ENCODE results near the gene ZNF343.

Gene ZNF343

GRCh38 chr20:2470423-2471193, 38.1 kb downstream of the ZNF343 start, which contains the start of gene SNRPB:
SNRPB (minus strand) TSS chr20:2470789; CDS start chr20:2470690, 99 bp downstream.
- DNase-seq (ENCODE audit: low read depth, low spot score), result peak; percentile 99
- H3K4me3 ChIP-seq (ENCODE audit: insufficient read length, low read depth), result peak within 1 kb of the TSS; percentile 97

GRCh38 chr20:2469991-2470422, 38.7 kb downstream of the ZNF343 start:
- no peak for DNase-seq (ENCODE audit: low read depth, low spot score)
- H3K9ac ChIP-seq (ENCODE audit: insufficient read length, low read depth), result peak overlapping the region; percentile 99
- H3K4me1 ChIP-seq (ENCODE audit: insufficient read depth, insufficient read length), result peaks cover 3% of the 10 kb centered on the region
- H3K36me3 ChIP-seq (ENCODE audit: insufficient read depth, insufficient read length, low read length), result peaks cover 45% of the 10 kb centered on the region
- TF ChIP-seq YY1 (IDR thresholded peaks at IDR 0.05; ENCODE audit: insufficient read depth, insufficient read length) (no peak), SUZ12 (IDR thresholded peaks at IDR 0.05; ENCODE audit: extremely low read depth, insufficient read depth, insufficient read length) (no peak), ZNF274 (IDR thresholded peaks at IDR 0.05; ENCODE audit: low read depth, low read length) (no peak)
- no peaks in the 10 kb centered on the region for H3K9me3 ChIP-seq (ENCODE audit: insufficient read depth, low read length)
- peak overlapping the region; percentile 97 for H3K4me3 ChIP-seq (ENCODE audit: insufficient read length, low read depth)
- H3K27me3 ChIP-seq (ENCODE audit: insufficient read depth, insufficient read length), result no peaks in the 10 kb centered on the region

More at GRCh38 chr20:2470423-2471193, 38.1 kb downstream of the ZNF343 start, which contains the start of gene SNRPB:
- Histone ChIP-seq H3K4me1 (ENCODE audit: insufficient read depth, insufficient read length) (peaks cover 3% of the 10 kb centered on the region), H3K36me3 (ENCODE audit: insufficient read depth, insufficient read length, low read length) (peaks cover 40% of the 10 kb centered on the region), H3K27me3 (ENCODE audit: insufficient read depth, insufficient read length) (no peaks in the 10 kb centered on the region), H3K9ac (ENCODE audit: insufficient read length, low read depth) (peak within 1 kb of the TSS; percentile 99), H3K9me3 (ENCODE audit: insufficient read depth, low read length) (no peaks in the 10 kb centered on the region)
- TF ChIP-seq YY1 (IDR thresholded peaks at IDR 0.05; ENCODE audit: insufficient read depth, insufficient read length), result no peak
- TF ChIP-seq SUZ12 (IDR thresholded peaks at IDR 0.05; ENCODE audit: extremely low read depth, insufficient read depth, insufficient read length), result no peak
- no peak for TF ChIP-seq ZNF274 (IDR thresholded peaks at IDR 0.05; ENCODE audit: low read depth, low read length)

- no peak for DNase-seq (ENCODE audit: low read depth, low spot score)
- no peaks in the 10 kb centered on the region for H3K9me3 ChIP-seq (ENCODE audit: insufficient read depth, low read length)
- H3K36me3 ChIP-seq (ENCODE audit: insufficient read depth, insufficient read length, low read length), result peaks cover 57% of the 10 kb centered on the region
- peak overlapping the region; percentile 97 for H3K4me3 ChIP-seq (ENCODE audit: insufficient read length, low read depth)
- TF ChIP-seq ZNF274 (IDR thresholded peaks at IDR 0.05; ENCODE audit: low read depth, low read length) (no peak), YY1 (IDR thresholded peaks at IDR 0.05; ENCODE audit: insufficient read depth, insufficient read length) (no peak), SUZ12 (IDR thresholded peaks at IDR 0.05; ENCODE audit: extremely low read depth, insufficient read depth, insufficient read length) (no peak)
- peak overlapping the region; percentile 76 for H3K9ac ChIP-seq (ENCODE audit: insufficient read length, low read depth)
- H3K4me1 ChIP-seq (ENCODE audit: insufficient read depth, insufficient read length), result peaks cover 3% of the 10 kb centered on the region
- no peaks in the 10 kb centered on the region for H3K27me3 ChIP-seq (ENCODE audit: insufficient read depth, insufficient read length)
These were observed 39.9 kb downstream of the ZNF343 start for GRCh38 chr20:2468581-2469407.

- Histone ChIP-seq H3K9ac (ENCODE audit: insufficient read length, low read depth) (peak overlapping the region; percentile 18), H3K36me3 (ENCODE audit: insufficient read depth, insufficient read length, low read length) (peaks cover 71% of the 10 kb centered on the region), H3K27me3 (ENCODE audit: insufficient read depth, insufficient read length) (no peaks in the 10 kb centered on the region), H3K9me3 (ENCODE audit: insufficient read depth, low read length) (no peaks in the 10 kb centered on the region), H3K4me3 (ENCODE audit: insufficient read length, low read depth) (no peak overlapping the region), H3K4me1 (ENCODE audit: insufficient read depth, insufficient read length) (peaks cover 3% of the 10 kb centered on the region)
- TF ChIP-seq ZNF274 (IDR thresholded peaks at IDR 0.05; ENCODE audit: low read depth, low read length) (no peak), YY1 (IDR thresholded peaks at IDR 0.05; ENCODE audit: insufficient read depth, insufficient read length) (no peak), SUZ12 (IDR thresholded peaks at IDR 0.05; ENCODE audit: extremely low read depth, insufficient read depth, insufficient read length) (no peak)
- DNase-seq (ENCODE audit: low read depth, low spot score), result no peak
These were observed 41.3 kb downstream of the ZNF343 start for GRCh38 chr20:2467412-2467811.

GRCh38 chr20:2465100-2465499, 43.6 kb downstream of the ZNF343 start:
- DNase-seq (ENCODE audit: low read depth, low spot score), result no peak
- H3K9me3 ChIP-seq (ENCODE audit: insufficient read depth, low read length), result no peaks in the 10 kb centered on the region
- H3K4me1 ChIP-seq (ENCODE audit: insufficient read depth, insufficient read length), result peaks cover 3% of the 10 kb centered on the region
- no peak overlapping the region for H3K4me3 ChIP-seq (ENCODE audit: insufficient read length, low read depth)
- no peak for TF ChIP-seq YY1 (IDR thresholded peaks at IDR 0.05; ENCODE audit: insufficient read depth, insufficient read length)
- H3K27me3 ChIP-seq (ENCODE audit: insufficient read depth, insufficient read length), result no peaks in the 10 kb centered on the region
- peaks cover 93% of the 10 kb centered on the region for H3K36me3 ChIP-seq (ENCODE audit: insufficient read depth, insufficient read length, low read length)
- no peak overlapping the region for H3K9ac ChIP-seq (ENCODE audit: insufficient read length, low read depth)

GRCh38 chr20:2463616-2464365, 44.9 kb downstream of the ZNF343 start:
- H3K27me3 ChIP-seq (ENCODE audit: insufficient read depth, insufficient read length), result no peaks in the 10 kb centered on the region
- no peak overlapping the region for H3K4me3 ChIP-seq (ENCODE audit: insufficient read length, low read depth)
- DNase-seq (ENCODE audit: low read depth, low spot score), result no peak
- TF ChIP-seq YY1 (IDR thresholded peaks at IDR 0.05; ENCODE audit: insufficient read depth, insufficient read length) (no peak), SUZ12 (IDR thresholded peaks at IDR 0.05; ENCODE audit: extremely low read depth, insufficient read depth, insufficient read length) (no peak), ZNF274 (IDR thresholded peaks at IDR 0.05; ENCODE audit: low read depth, low read length) (no peak)
- no peaks in the 10 kb centered on the region for H3K9me3 ChIP-seq (ENCODE audit: insufficient read depth, low read length)
- no peak overlapping the region for H3K9ac ChIP-seq (ENCODE audit: insufficient read length, low read depth)
- H3K4me1 ChIP-seq (ENCODE audit: insufficient read depth, insufficient read length), result peaks cover 1% of the 10 kb centered on the region
- H3K36me3 ChIP-seq (ENCODE audit: insufficient read depth, insufficient read length, low read length), result peaks cover 97% of the 10 kb centered on the region

Measured in NT2/D1 (cell line).